NCI-H526 treated with DMSO at 0.1 percent for 48 hours (cell line): ENCODE measurements around the gene STYX.
"Not testable (repeated sequence)": the region's sequence is repeated elsewhere in the genome, so short reads cannot be mapped to it uniquely, and the experiment has no call there.

Experiments used
- DNase-seq: peaks from one replicate; lab custom pipeline; 2025; lab: John Stamatoyannopoulos, UW

STYX gene

DNA sequence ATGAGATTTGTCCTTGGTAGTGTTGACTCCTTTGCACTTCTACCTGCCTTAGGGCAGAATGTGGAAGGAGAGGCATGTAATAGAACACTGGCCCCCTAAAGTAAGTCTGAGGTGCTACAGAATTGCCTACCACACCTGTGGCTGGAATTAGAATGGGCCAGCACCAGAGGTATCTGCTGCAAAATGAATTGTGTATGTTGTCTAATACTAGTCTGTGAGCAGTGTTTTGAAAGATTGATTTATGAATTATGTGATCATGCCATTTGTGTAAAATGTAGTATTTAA is 5.7 kb upstream of the STYX start:
- DNase-seq, result no peak

DNA sequence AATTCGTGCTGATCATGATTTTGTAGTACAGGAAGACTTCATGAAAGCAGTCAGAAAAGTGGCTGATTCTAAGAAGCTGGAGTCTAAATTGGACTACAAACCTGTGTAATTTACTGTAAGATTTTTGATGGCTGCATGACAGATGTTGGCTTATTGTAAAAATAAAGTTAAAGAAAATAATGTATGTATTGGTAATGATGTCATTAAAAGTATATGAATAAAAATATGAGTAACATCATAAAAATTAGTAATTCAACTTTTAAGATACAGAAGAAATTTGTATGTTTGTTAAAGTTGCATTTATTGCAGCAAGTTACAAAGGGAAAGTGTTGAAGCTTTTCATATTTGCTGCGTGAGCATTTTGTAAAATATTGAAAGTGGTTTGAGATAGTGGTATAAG is 2.5 kb upstream of the STYX start:
- DNase-seq, result not testable (repeated sequence)

DNA sequence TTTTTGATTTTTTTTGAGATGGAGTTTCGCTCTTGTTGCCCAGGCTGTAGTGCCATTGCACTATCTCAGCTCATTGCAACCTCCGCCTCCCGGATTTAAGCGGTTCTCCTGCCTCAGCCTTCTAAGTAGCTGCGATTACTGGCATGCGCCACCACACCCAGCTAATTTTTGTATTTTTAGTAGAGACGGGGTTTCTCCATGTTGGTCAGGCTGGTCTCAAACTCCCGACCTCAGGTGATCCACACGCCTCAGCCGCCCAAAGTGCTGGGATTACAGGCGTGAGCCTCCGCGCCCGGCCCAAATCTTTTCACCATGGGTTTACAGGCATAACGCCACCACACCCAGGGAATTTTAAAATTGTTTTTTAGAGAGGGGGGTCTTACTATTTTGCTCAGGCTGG is 931 bp upstream of the STYX start:
- not testable (repeated sequence) for DNase-seq

DNA sequence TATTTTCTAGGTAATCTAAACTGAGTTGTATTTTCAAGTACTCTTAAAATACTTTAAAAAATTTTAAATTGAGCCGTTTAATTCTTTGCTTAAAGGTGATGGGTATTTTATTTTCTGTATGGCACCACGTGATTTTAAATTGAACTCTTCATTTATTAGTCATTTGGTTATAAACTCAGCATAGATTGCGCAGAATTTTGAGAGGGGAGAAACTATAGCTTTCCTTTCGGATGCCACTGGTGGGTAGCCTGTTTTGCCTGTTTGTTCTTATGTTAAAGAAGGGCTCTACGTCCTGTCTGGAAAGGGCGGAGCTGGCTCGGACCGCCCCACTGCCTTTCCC is 411 bp upstream of the STYX start:
- no peak for DNase-seq

DNA sequence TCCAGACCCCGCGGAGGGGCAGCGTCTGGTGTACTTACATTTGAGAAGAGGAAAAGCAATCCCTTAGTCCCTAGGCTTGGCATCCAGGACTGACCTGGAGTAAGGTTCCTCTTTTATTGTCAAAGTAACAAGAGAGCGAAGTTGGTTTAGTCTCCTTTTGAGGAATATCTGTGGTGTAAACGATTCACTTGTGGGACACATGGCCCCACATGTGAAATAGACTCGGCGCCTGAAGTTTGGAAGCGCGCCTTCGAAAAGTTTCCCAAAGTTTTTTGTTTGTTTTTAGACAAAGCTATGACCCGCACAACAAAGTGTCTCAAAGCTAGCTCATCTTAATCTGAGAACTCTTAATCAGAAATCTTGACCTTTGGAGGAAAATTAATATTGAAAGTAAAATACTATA is 744 bp downstream of the STYX start:
- no peak for DNase-seq

DNA sequence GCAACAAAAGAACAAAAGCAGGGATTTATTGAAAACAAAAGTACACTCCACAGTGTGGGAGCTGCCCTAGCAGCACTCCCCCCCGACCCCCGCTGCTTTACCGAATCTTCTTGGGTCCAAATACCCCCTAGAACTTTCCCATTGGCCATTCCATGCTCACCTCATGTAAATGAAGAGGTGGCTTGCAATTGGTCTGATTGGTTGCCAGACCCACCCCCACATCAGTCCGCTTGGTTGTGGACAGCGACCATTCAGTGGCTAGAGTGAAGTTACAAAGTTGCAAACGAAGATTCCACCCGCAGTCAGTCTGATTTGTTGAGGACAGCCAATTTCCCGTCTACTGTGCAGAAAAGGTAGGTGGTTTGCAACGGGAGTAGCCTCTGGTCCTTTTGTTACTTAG is 3.9 kb downstream of the STYX start:
- DNase-seq, result no peak

DNA sequence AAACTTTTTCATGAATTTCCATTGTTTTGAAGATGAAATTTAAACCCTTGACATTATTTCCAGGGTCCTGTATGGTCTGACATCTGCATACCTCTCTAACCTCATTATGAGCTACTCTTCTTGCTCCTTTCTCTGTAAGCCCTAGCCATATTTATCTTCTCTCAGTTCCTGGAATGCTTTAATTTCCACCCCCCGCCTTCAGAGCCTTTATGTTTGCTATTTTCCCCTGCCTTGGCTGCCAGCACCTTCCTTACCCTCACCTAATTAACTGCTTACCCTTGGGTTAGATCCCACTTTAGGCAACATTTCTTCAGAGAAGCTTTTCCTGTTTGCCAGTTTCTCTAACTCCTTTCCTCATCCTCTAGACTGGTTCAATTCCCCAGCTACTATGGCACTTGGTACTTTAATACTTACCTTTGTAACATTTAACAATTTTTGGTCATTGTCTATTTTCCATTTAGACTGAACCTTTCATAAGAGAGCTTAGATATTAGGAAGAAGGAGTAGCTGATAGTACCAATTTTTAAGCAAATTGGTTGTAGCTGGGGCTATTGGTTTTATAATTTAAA is 6.0 kb downstream of the STYX start:
- DNase-seq, result no peak

DNA sequence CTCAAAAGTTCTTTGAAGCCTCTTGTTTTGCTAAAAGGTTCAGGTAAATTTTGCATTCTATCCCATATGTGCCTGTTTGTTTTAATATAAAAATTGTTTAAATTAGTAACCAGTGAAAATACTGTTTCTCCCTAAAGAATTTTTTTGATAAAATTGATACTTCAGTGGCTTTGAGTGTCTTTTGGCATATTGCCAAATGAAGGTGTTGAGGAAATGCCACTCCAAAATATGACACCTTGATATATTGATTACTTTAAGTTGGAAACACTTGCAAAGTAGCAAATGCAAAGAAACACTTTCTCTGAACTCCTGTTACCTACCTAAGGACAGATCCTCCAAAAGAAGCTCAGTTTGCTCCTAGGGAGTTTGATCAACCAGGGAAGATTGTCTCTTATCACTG is 8.4 kb downstream of the STYX start:
- DNase-seq, result no peak

DNA sequence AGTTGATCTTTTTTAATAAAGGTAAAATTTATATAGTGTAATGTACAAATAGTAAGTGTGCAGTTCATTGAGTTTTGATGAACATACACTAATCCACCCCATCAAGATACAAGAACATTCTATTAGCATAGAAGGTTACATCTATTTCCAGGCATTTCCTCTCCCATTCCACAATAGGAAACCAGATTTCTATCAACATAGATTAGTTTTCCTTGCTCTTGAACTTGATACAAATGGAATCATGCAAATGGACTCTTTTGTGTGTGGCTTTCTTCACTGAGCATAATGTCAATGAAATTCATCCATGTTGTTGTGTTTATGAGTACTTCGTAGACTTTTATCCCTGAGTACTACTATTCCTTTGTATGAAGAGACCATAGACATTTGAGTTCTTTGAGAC is 10.8 kb downstream of the STYX start:
- DNase-seq, result no peak

DNA sequence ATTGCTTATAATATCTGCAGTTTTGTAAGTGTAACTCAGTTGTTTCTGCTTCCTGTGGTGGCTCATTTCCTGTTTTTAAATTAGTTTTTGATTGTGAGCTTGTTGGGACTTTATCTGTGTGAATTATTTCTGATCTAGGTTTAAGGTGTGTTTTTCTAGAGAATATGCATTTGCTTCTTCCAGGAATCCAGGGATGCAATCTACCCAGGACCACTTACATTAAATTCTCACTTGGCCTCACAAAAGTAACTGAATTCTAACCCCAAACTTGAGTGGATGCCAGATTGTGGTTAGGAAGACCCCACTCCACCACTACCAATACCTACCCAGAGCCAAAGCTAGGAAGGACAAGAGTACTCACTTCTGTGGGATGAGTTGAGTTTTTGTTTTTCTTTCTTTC is 11.9 kb downstream of the STYX start:
- no peak for DNase-seq

DNA sequence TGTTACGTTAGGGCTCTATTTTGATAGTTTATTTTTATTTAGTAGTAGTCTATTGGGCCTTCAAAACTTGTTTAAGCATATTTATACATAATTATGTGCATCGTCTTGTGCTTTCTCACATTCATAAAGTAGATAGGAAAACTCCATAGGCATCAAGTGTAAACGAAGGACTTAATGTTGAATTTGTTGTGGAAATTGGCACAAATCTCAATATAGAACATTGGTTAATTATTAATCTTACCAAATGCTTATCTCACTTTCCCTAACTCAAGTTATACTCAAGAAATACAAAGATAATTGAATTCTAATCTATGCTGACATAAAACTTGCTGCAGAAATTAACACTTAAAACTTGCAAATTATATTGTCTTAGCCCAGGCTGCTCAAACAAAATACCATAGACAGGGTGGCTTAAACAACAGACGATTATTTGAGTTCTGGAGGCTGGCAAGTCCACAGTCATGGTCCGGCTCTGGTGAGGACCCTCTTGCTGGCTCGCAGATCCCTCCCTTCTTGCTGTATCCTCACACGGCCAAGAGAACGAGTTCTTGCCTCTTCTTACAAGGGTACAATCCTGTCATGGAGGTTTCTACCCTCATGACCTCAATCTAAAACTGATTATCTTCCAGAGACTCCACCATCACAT is 18.8 kb downstream of the STYX start:
- DNase-seq, result no peak

DNA sequence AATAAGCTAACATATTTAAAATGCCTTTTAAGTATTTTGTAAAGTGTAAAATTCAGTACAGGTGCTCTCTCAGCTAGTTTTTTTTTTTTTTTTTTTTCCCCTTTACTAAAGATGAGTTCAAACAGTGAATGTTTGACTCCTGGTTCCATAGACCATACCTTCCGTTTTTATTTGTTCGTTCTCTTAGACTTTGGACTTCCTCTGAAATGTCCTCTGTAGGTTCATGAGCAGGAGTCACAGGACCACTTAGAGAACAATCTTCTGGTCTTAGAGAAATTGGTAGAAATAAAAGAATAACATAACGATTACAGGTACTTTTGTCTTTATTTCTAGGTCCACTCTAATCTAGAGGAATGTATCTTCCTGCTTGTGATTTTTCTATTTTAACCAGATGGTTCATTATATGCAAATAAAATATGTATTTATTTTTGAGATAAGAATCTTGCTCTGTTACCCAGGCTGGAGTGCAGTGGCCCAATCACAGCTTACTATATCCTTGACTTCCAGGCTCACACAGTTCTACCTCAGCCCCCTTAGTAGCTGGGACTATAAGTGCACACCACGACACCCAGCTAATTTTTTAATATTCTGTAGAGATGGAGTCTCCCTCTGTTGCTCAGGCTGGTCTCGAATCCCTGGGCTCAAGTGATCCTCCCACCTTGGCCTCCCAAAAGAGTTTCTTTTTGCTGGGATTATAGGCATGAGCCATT is 25.8 kb downstream of the STYX start:
- peak; percentile 14 for DNase-seq

DNA sequence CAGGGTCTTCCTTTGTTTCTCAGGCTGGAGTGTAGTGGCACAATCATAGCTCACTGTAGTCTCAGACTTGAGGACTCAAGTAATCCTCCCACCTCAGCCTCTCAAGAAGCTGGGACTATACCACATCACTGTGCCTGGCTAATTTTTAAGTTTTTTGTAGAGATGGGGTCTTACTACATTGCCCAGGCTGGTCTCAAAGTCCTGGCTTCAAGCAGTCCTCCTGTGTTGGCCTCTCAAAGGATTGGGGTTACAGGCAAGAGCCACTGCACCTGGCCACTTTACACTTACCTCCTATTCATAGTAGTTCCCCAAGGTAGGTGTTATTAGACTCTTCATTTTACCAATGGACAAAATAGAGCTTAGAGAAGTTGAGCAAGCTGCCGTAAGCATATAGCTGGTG is 29.2 kb downstream of the STYX start:
- DNase-seq, result no peak

DNA sequence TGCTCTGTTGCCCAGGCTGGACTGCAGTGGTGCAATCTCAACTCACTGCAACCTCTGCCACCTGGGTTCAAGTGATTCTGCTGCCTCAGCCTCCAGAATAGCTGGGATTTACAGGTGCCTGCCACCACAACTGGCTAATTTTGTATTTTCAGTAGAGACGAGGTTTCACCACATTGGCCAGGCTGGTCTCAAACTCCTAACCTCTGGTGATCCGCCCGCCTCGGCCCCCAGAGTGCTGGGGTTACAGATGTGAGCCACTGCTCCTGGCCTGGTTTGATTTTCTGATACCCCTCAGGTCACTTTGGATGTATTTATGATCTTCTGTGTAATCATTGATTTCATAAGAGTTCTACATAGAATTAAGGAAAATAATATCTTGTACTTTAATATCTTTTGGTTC is 33.0 kb downstream of the STYX start:
- DNase-seq, result not testable (repeated sequence)

DNA sequence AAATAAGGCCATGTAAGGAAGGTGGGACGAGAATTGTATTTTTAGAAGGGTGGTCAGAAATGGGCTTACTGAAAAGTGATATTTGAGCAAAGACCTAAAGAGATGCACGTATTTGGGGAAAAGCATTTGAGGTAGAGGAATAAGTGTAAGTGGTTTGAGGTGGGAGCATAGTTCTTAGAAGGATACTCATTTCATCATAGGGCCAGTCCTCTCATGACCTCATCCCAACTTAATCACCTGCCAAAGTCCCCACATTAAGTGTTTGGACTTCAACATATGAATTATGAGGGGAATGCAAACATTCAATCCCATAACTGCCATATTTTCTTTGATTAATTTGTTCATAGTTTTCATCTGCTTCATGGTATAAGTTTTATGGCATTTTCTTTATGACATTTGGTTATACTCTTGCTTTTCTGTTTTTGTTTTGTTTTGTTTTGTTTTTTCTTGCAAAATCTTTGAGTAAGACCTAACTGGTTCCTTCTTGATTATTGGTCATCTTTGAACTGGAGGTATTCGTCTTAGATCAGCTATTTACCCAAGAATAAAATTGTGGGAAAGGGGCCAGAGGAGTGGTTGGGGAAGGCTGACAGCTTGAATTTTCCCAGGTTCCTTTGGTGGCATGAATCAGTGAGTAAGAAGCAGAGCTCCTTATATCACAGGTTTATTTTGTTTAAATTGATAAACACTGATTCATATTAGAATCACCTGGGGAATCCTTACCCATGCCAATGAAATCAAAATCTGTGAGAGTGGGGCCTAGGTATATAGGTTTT is 37.3 kb downstream of the STYX start:
- no peak for DNase-seq

DNA sequence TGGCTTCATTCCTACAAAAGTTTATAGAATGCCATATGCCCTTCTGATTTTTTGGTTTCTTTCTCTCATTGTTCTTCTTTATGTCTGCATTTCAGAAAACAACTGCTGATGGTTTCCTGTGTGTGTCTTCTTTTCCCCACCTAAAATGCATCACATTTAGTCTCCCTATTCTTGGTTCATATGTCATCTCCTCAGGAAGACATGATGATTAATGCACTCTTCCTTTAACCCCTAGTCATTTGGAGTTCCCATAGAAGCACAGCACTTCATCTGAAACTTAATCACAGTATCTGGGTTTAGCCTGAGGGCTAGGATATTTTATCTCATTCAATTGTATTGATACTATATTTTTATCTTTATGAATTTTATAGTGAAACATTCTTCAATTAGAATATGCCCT is 39.9 kb downstream of the STYX start:
- DNase-seq, result no peak

DNA sequence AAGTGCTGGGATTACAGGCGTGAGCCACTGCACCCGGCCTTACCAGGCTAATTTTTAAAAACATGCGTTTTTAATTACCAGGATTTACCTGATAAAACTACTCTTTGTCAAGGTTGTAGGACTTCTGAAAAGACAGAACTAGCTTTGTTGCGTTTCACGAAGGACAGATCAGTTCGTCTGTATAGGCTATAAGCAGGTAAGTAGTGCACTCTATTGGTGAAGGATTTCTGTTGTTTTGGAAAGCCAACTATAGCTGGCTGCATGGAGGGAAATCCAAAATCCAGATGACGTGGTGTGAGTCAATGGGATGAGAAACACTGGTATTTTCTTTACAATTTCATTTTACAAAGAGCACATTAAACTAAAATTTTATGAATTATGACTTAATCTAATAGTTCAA is 46.9 kb downstream of the STYX start:
- no peak for DNase-seq

DNA sequence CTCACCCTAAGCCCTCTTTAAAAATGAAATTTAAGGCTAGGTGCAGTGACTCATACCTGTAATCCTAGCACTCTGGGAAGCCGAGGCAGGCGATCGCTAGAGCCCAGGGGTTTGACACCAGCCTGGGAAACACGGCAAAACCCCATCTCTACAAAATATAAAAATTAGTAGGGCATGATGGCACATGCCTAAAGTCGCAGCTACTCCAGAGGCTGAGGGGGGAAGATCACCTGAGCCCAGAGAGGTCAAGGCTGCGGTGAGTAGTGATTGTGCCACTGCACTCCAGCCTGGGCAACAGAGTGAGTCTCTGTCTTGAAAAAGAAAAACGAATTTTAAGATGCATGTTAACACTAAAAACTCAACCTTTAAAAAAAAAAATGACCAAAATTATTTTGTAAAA is 48.7 kb downstream of the STYX start:
- no peak for DNase-seq

DNA sequence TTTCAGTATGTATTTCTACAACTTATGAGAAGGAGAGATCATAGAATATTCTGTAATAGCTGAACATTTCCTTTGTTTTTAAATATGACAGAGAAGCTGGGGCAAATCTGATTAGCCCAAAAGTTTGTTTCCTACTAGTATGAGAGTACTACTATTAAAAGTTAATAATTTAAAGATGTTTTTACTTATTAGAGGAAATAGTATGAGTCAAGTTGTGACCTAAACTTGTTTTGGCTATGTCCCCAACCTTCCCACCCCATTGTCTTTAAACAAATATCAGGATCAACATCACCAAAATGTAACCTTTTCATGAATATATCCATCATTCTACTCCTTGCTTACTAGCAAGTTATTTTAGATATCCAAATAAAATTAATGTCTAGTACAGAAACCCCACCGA is 50.9 kb downstream of the STYX start:
- no peak for DNase-seq

DNA sequence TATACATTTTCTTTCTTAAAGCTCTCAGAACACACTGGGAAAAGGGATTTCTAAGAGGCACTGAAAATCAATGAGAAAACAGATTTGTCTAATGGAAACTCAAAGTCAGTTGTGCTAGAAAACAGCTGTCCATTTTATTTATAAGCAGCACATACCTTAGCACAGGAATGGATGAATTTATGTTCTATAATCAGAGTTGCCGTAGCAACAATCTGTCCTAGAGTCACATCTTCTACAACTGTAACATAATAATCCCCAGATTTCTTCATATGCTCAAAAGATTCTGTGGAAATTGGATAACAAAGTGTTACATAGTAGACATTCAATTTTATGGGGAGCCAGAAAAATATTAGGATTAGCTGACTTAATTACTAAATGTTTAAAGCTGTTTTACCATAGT is 51.7 kb downstream of the STYX start:
- no peak for DNase-seq

DNA sequence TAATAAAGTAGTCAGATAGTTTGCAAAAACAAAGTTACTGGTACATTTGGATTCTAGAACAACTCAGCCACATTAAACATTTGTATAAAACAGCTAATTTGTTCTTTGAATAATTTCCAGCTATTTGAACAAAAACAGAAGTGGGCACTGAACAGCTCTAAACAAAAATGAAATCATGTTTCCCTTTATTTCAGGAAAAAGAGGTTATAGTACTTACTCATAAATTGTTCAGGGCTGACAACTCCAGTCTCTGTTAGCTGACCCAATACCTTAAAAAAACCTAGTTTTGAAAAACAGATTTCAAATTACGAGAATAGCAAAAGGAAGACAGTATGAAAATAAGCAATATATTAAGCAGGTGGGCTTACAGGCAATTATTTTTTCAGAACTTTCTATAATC is 53.2 kb downstream of the STYX start:
- DNase-seq, result no peak

DNA sequence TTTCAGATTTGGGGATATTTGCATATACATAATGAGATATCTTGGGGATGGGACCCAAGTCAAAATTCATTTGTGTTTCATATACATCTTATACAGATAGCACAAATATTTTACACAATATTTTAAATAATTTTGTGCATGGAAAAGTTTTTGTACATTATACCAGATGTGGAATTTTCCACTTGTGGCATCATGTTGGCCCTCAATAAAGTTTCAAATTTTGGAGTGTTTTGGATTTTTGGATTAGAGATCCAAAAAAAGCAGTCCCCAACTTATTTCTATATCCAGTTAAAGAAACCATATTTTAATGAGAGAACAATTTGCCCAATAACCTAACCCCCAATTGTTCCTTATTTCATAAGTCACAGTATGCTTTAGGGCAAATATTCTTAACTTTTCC is 56.9 kb downstream of the STYX start:
- no peak for DNase-seq

DNA sequence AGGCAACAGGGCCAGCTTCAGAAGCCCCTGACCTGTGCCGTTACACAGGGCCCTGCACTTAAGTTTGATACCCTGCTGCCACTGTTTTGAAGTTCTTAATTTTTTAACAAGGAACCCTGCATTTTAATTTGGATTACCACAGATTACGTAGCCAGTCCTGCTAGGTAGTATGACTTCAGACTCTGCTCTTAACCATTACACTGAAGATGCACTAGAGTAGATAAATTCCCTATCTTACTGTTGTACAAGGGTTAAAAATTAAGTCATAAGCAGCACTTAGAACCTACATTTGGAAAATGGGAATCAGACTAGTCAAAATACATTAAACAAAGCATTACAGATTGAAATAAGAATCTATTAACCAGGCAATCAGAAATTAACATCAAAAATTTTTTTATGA is 59.2 kb downstream of the STYX start:
- no peak for DNase-seq
